Mesendoderm (in vitro differentiated cells): Measurements from ENCODE around the gene PTPMT1.
A peak's percentile ranks its signal among the peaks of the same experiment; 100 is the strongest.
"Not testable (repeated sequence)": the region's sequence is repeated elsewhere in the genome, so short reads cannot be mapped to it uniquely, and the experiment has no call there.

Experiments
- DNase-seq: peaks from one replicate; pipeline ENCODE4 v3.0.0; 2013
- H2AK5ac ChIP-seq: 2 replicates; pipeline ENCODE4 v1.6.1; 2013; ENCODE audit warnings: low read length, inconsistent platforms
- H2BK120ac ChIP-seq: 2 replicates; pipeline ENCODE4 v1.6.1; 2013; ENCODE audit warnings: low read depth, mild to moderate bottlenecking, low read length, moderate library complexity, mixed read lengths
- H2BK15ac ChIP-seq: replicated peaks from 2 replicates; pipeline ENCODE4 v1.6.1; 2013; ENCODE audit warnings: low read depth, mild to moderate bottlenecking, moderate library complexity
- H2BK5ac ChIP-seq: 2 replicates; pipeline ENCODE4 v1.6.1; 2013; ENCODE audit warnings: low read length, inconsistent platforms
- H3K18ac ChIP-seq: 2 replicates; pipeline ENCODE4 v1.6.1; 2013; ENCODE audit warnings: mild to moderate bottlenecking, low read length, mixed read lengths
- H3K23ac ChIP-seq: one replicate; pipeline ENCODE4 v1.6.1; 2013; ENCODE audit warnings: low read length
- H3K27ac ChIP-seq: 2 replicates; pipeline ENCODE4 v1.5.1; 2013; ENCODE audit warnings: low read depth, mild to moderate bottlenecking, inconsistent platforms, low read length, moderate library complexity
- H3K27me3 ChIP-seq: 2 replicates; pipeline ENCODE4 v1.6.1; 2013; ENCODE audit warnings: low read length, control low read depth, mild to moderate bottlenecking, inconsistent platforms; ENCODE audit not compliant: insufficient read depth, poor library complexity
- H3K36me3 ChIP-seq: 2 replicates; pipeline ENCODE4 v1.6.1; 2013; ENCODE audit warnings: low read length, inconsistent platforms; ENCODE audit not compliant: control insufficient read depth, insufficient read depth
- H3K4ac ChIP-seq: one replicate; pipeline ENCODE4 v1.6.1; 2013; ENCODE audit warnings: low read depth, mild to moderate bottlenecking, low read length, moderate library complexity
- H3K4me1 ChIP-seq: 2 replicates; pipeline ENCODE4 v1.6.1; 2013; ENCODE audit warnings: low read depth, low read length, inconsistent platforms; ENCODE audit not compliant: control insufficient read depth
- H3K4me2 ChIP-seq: 2 replicates; pipeline ENCODE4 v1.6.1; 2013; ENCODE audit warnings: low read length
- H3K4me3 ChIP-seq: 2 replicates; pipeline ENCODE4 v1.5.1; 2013; ENCODE audit warnings: mild to moderate bottlenecking, low read length
- H3K56ac ChIP-seq: one replicate; pipeline ENCODE4 v1.6.1; 2013; ENCODE audit warnings: low read length
- H3K79me1 ChIP-seq: 2 replicates; pipeline ENCODE4 v1.6.1; 2013; ENCODE audit warnings: low read length, inconsistent platforms
- H3K79me2 ChIP-seq: 2 replicates; pipeline ENCODE4 v1.6.1; 2013; ENCODE audit warnings: mild to moderate bottlenecking, low read length; ENCODE audit not compliant: control insufficient read depth, insufficient read depth
- H3K9ac ChIP-seq: 2 replicates; pipeline ENCODE4 v1.6.1; 2013; ENCODE audit warnings: low read length, inconsistent platforms
- H4K5ac ChIP-seq: one replicate; pipeline ENCODE4 v1.6.1; 2013; ENCODE audit warnings: low read length
- H4K8ac ChIP-seq: one replicate; pipeline ENCODE4 v1.6.1; 2013; ENCODE audit warnings: low read depth, mild to moderate bottlenecking, control low read depth, low read length, moderate library complexity
- WGBS: extraction: QIAGEN DNeasy Blood & Tissue Kit; methylation state at CpG from one replicate; pipeline ENCODE4 v1.1.7; 2013; ENCODE audit warnings: low lambda C conversion rate, missing lambda C conversion rate; ENCODE audit not compliant: insufficient coverage; ENCODE audit errors: extremely low coverage; 5-methylcytosine and 5-hydroxymethylcytosine counted together

PTPMT1 gene

DNA sequence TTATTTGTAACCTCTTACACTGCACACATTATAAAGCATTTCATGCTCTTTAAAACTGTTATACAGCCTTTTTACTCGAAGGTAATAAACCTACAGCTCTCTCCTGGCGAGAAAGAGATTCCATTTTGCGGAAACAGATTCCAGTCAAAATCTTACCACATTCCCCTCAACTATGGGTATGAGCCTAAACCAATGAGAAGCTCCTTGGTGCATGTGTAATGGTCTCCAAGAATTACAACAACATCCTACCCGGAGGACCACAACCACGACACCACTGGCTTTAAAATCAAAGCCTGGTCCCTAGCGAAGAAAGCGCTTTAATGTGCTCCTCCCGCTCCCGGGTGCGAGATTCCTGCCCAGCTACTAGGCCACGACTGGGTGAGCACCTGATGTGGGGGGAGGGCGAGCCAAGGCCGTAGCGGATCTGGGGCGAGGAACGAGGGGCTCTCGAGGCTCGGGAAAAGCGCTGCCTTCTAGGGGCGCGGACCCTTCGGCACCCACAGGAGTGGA, 13.3 kb upstream of the PTPMT1 start:
- no peak overlapping the region for H4K5ac ChIP-seq
- H3K9ac ChIP-seq = peak overlapping the region; percentile 88
- H3K56ac ChIP-seq = peak overlapping the region; percentile 98
- H3K36me3 ChIP-seq = no peaks in the 10 kb centered on the region
- no peak overlapping the region for H4K8ac ChIP-seq
- H3K27ac ChIP-seq = peak overlapping the region; percentile 90
- peaks cover 55% of the 10 kb centered on the region for H3K79me2 ChIP-seq
- H3K23ac ChIP-seq = peak overlapping the region; percentile 83
- DNase-seq = peak; percentile 85
- H3K27me3 ChIP-seq = no peaks in the 10 kb centered on the region
- no peaks in the 10 kb centered on the region for H3K4me1 ChIP-seq
- H3K4me2 ChIP-seq = peak overlapping the region; percentile 53
- peak overlapping the region; percentile 89 for H3K4me3 ChIP-seq
- H3K79me1 ChIP-seq = no peaks in the 10 kb centered on the region
- H3K4ac ChIP-seq = peak overlapping the region; percentile 96
- peak overlapping the region; percentile 71 for H2BK5ac ChIP-seq
- H2BK120ac ChIP-seq = no peak overlapping the region
- peak overlapping the region; percentile 94 for H3K18ac ChIP-seq
- WGBS = no CpG with 5 or more reads among the region's 22 CpGs
- H2BK15ac ChIP-seq = no peak overlapping the region
- peak overlapping the region; percentile 28 for H2AK5ac ChIP-seq

GRCh38 chr11:47552566-47553405, 12.6 kb upstream of the PTPMT1 start, which contains the start of gene CELF1:
Gene CELF1, minus strand, starts transcription at chr11:47553132. Its CDS starts 53,609 bp downstream, at chr11:47499523.
- Histone ChIP-seq H2BK120ac (no peak within 1 kb of the TSS), H3K79me1 (no peaks in the 10 kb centered on the region), H3K56ac (peak within 1 kb of the TSS; percentile 98), H3K4me1 (no peaks in the 10 kb centered on the region), H4K5ac (no peak within 1 kb of the TSS), H3K4ac (peak within 1 kb of the TSS; percentile 96), H2BK15ac (no peak within 1 kb of the TSS), H2AK5ac (peak within 1 kb of the TSS; percentile 28), H3K4me3 (peak within 1 kb of the TSS; percentile 89), H3K79me2 (peaks cover 48% of the 10 kb centered on the region), H3K27ac (peak within 1 kb of the TSS; percentile 90), H3K18ac (peak within 1 kb of the TSS; percentile 94), H3K9ac (peak within 1 kb of the TSS; percentile 88), H3K4me2 (peak within 1 kb of the TSS; percentile 53), H3K23ac (peak within 1 kb of the TSS; percentile 83), H3K36me3 (no peaks in the 10 kb centered on the region), H2BK5ac (peak within 1 kb of the TSS; percentile 71), H4K8ac (peak within 1 kb of the TSS; percentile 7), H3K27me3 (no peaks in the 10 kb centered on the region)
- no CpG with 5 or more reads among the region's 89 CpGs for WGBS
- peak; percentile 95 for DNase-seq

GRCh38 chr11:47553406-47553743, 12.0 kb upstream of the PTPMT1 start:
- H3K4me1 ChIP-seq = no peaks in the 10 kb centered on the region
- peak overlapping the region; percentile 58 for H3K9ac ChIP-seq
- no peak for DNase-seq
- peak overlapping the region; percentile 52 for H3K4me2 ChIP-seq
- no CpG with 5 or more reads among the region's 9 CpGs for WGBS
- peaks cover 42% of the 10 kb centered on the region for H3K79me2 ChIP-seq
- H4K5ac ChIP-seq = no peak overlapping the region
- H3K27me3 ChIP-seq = no peaks in the 10 kb centered on the region
- H3K79me1 ChIP-seq = no peaks in the 10 kb centered on the region
- H3K23ac ChIP-seq = no peak overlapping the region
- H3K56ac ChIP-seq = peak overlapping the region; percentile 86
- no peak overlapping the region for H3K18ac ChIP-seq
- no peak overlapping the region for H2BK5ac ChIP-seq
- no peak overlapping the region for H2AK5ac ChIP-seq
- no peak overlapping the region for H2BK120ac ChIP-seq
- H4K8ac ChIP-seq = no peak overlapping the region
- no peaks in the 10 kb centered on the region for H3K36me3 ChIP-seq
- peak overlapping the region; percentile 84 for H3K4ac ChIP-seq
- H3K4me3 ChIP-seq = peak overlapping the region; percentile 9
- H3K27ac ChIP-seq = no peak overlapping the region
- no peak overlapping the region for H2BK15ac ChIP-seq

DNA sequence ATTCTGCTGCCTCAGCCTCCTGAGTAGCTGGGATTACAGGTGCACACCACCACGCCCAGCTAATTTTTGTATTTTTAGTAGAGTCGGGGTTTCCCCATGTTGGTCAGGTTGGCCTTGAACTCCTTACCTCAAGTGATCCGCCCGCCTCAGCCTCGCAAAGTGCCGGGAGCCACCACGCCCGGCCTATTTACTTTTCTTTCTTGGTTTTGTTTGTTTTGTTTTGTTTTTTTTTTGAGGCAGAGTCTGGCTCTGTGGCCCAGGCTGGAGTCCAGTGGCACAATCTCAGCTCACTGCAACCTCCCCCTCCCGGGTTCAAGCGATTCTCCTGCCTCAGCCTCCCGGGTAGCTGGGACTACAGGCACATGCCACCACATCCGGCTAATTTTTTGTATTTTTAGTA, 8.4 kb upstream of the PTPMT1 start:
- H3K27me3 ChIP-seq, H3K36me3 ChIP-seq, H3K18ac ChIP-seq, H3K4me3 ChIP-seq, H2BK120ac ChIP-seq, DNase-seq, H3K79me2 ChIP-seq, H2BK15ac ChIP-seq, H3K23ac ChIP-seq, H4K8ac ChIP-seq, H3K79me1 ChIP-seq, H2BK5ac ChIP-seq, H2AK5ac ChIP-seq, H3K4me1 ChIP-seq, H3K4me2 ChIP-seq, H3K4ac ChIP-seq, H4K5ac ChIP-seq, H3K27ac ChIP-seq, H3K56ac ChIP-seq, H3K9ac ChIP-seq: not testable (repeated sequence)
- no CpG with 5 or more reads among the region's 12 CpGs for WGBS

DNA sequence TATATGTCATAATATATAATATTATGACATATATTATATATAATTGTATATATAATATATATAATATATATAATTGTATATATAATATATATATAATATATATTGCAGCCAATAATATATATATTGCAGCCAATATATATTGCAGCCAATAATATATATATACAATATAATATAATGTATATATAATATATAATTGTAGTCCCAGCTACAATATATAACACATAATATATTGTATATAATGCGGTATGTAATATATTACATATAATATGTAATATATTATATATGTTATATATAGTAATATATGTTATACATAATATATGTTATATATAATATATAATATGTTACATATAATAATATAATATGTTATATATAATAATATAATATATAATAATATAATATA, 6.7 kb upstream of the PTPMT1 start:
- Histone ChIP-seq H3K23ac (no peak overlapping the region), H3K4ac (no peak overlapping the region), H2AK5ac (no peak overlapping the region), H3K27me3 (no peaks in the 10 kb centered on the region), H3K4me3 (no peak overlapping the region), H3K18ac (no peak overlapping the region), H4K8ac (no peak overlapping the region), H3K79me1 (no peaks in the 10 kb centered on the region), H2BK120ac (no peak overlapping the region), H3K36me3 (no peaks in the 10 kb centered on the region), H2BK15ac (no peak overlapping the region), H3K27ac (no peak overlapping the region), H3K4me1 (no peaks in the 10 kb centered on the region), H3K79me2 (no peaks in the 10 kb centered on the region), H4K5ac (no peak overlapping the region), H3K9ac (no peak overlapping the region), H3K4me2 (no peak overlapping the region), H2BK5ac (no peak overlapping the region), H3K56ac (no peak overlapping the region)
- no peak for DNase-seq
- WGBS = no CpG with 5 or more reads among the region's 1 CpG
